CD14-positive monocyte (primary cell): ENCODE results near the gene LRP1B. TPM values are rescaled to one million over a fixed set of nuclear protein-coding genes. Genes with fewer than 3 reads are reported as not detected.

Source experiments
- DNase-seq, 3 donors: peaks; one replicate each; pipeline ENCODE4 v3.0.0-alpha.2; 2011 to 2022
- H2AFZ ChIP-seq: 2 replicates; pipeline ENCODE4 v1.6.0; 2012; ENCODE audit warnings: mild to moderate bottlenecking, low read depth, low read length, inconsistent platforms; ENCODE audit not compliant: insufficient read depth, poor library complexity, severe bottlenecking
- H3K27ac ChIP-seq, 2 donors: 1 replicate in 1 of 2; 2 replicates in 1 of 2; pipeline ENCODE4 v1.5.1; 2012 to 2013; ENCODE audit warnings: low read length in 2 of 2, control low read depth in 1 of 2, inconsistent platforms in 1 of 2, low read depth in 1 of 2, mild to moderate bottlenecking in 1 of 2
- H3K27me3 ChIP-seq, 2 donors: one replicate each; pipeline versions ENCODE4 v1.6.0 to v1.6.1; 2011 to 2013; ENCODE audit warnings: low read length in 2 of 2; ENCODE audit not compliant: control insufficient read depth in 2 of 2, insufficient read depth in 2 of 2
- H3K36me3 ChIP-seq, 2 donors: replicated peaks in 1 of 2; 1 replicate in 1 of 2; 2 replicates in 1 of 2; pipeline versions ENCODE4 v1.5.1 to v1.6.1; 2012 to 2013; ENCODE audit warnings: low read length in 2 of 2, control low read depth in 1 of 2, inconsistent platforms in 1 of 2, mild to moderate bottlenecking in 1 of 2; ENCODE audit not compliant: insufficient read depth in 2 of 2, control insufficient read depth in 1 of 2
- H3K4me1 ChIP-seq, 2 donors: 1 replicate in 1 of 2; 2 replicates in 1 of 2; pipeline versions ENCODE4 v1.5.1 to v1.6.1; 2012 to 2013; ENCODE audit warnings: low read length in 2 of 2, control low read depth in 1 of 2, inconsistent platforms in 1 of 2, mild to moderate bottlenecking in 1 of 2, moderate library complexity in 1 of 2; ENCODE audit not compliant: insufficient read depth in 2 of 2, control insufficient read depth in 1 of 2
- H3K4me2 ChIP-seq: replicated peaks from 2 replicates; pipeline ENCODE3; 2012; ENCODE audit warnings: low read length, moderate library complexity, mild to moderate bottlenecking; ENCODE audit not compliant: poor library complexity, severe bottlenecking; ENCODE audit errors: extremely low read depth
- H3K4me3 ChIP-seq, 3 experiments: fragments of 200-600 bp in 1 of 3; sonication (generic) in 1 of 3; replicated peaks in 1 of 3; 1 replicate in 2 of 3; 2 replicates in 1 of 3; pipeline ENCODE4 v1.5.1; 2011 to 2013; ENCODE audit warnings: low read length in 3 of 3, mild to moderate bottlenecking in 3 of 3, control low read depth in 2 of 3, low read depth in 2 of 3, inconsistent platforms in 1 of 3, moderate library complexity in 1 of 3
- H3K79me2 ChIP-seq: 2 replicates; pipeline ENCODE4 v1.6.0; 2012; ENCODE audit warnings: mild to moderate bottlenecking, control low read depth, inconsistent platforms, low read length, moderate library complexity; ENCODE audit not compliant: insufficient read depth
- H3K9ac ChIP-seq: 2 replicates; pipeline ENCODE4 v1.6.0; 2017; ENCODE audit warnings: low read length, mild to moderate bottlenecking; ENCODE audit not compliant: insufficient read depth, poor library complexity, severe bottlenecking
- H3K9me3 ChIP-seq, 2 donors: replicated peaks in 1 of 2; 1 replicate in 1 of 2; 2 replicates in 1 of 2; pipeline versions ENCODE4 v1.5.1 to v1.6.1; 2012 to 2013; ENCODE audit warnings: low read length in 2 of 2, control low read depth in 1 of 2; ENCODE audit not compliant: control insufficient read depth in 1 of 2, insufficient read depth in 1 of 2
- H4K20me1 ChIP-seq: 2 replicates; pipeline ENCODE4 v1.6.0; 2012; ENCODE audit warnings: mild to moderate bottlenecking, low read length, control low read depth, moderate library complexity; ENCODE audit not compliant: insufficient read depth
- H3K27ac Mint-ChIP-seq, 7 donors: one replicate each; pipeline ENCODE4 v1.8.0; 2020; ENCODE audit warnings: mild to moderate bottlenecking in 7 of 7, mixed read lengths in 7 of 7, moderate library complexity in 6 of 7, inconsistent platforms in 2 of 7
- H3K27me3 Mint-ChIP-seq, 3 donors: one replicate each; pipeline ENCODE4 v1.8.0; 2021 to 2022; ENCODE audit warnings: low read depth in 3 of 3, mild to moderate bottlenecking in 3 of 3, mixed read lengths in 3 of 3, moderate library complexity in 3 of 3, inconsistent platforms in 1 of 3
- H3K36me3 Mint-ChIP-seq, 2 donors: one replicate each; pipeline ENCODE4 v1.8.0; 2020; ENCODE audit warnings: mixed read lengths in 2 of 2, inconsistent platforms in 1 of 2, mild to moderate bottlenecking in 1 of 2
- H3K4me1 Mint-ChIP-seq: one replicate; pipeline ENCODE4 v1.8.0; 2020; ENCODE audit warnings: mild to moderate bottlenecking, mixed read lengths
- H3K4me3 Mint-ChIP-seq, 2 donors: one replicate each; pipeline ENCODE4 v1.8.0; 2020; ENCODE audit warnings: mild to moderate bottlenecking in 2 of 2, mixed read lengths in 2 of 2, moderate library complexity in 1 of 2
- H3K9me3 Mint-ChIP-seq, 7 donors: one replicate each; pipeline ENCODE4 v1.8.0; 2020 to 2022; ENCODE audit warnings: mixed read lengths in 7 of 7, mild to moderate bottlenecking in 6 of 7, moderate library complexity in 6 of 7, inconsistent platforms in 2 of 7
- WGBS: methylation state at CpG from one replicate; pipeline ENCODE4 v1.1.5; 2013; ENCODE audit warnings: missing lambda C conversion rate; ENCODE audit not compliant: insufficient coverage; 5-methylcytosine and 5-hydroxymethylcytosine counted together
- intact Hi-C, 2 donors: fragments of 100-400 bp; cut with micrococcal nuclease; formaldehyde crosslinking; loops; one replicate each; pipeline versions ENCODE4 v1.15.0 to v1.15.1; 2023
- polyA plus RNA-seq, 3 donors: library from polyadenylated mRNA; depleted of rRNA in 1 of 3; unstranded in 2 of 3; stranded (reverse) in 1 of 3; fragments of 300-500 nt in 2 of 3; fragments of >200 nt in 1 of 3; fragmentation: Illumina TruSeq in 2 of 3; gene quantifications; 1 replicate in 2 of 3; 2 replicates in 1 of 3; pipeline ENCODE4 v1.2.3, GENCODE V29; 2012 to 2021
- TF ChIP-seq, protein P1 (sequence below): fragments of 200-600 bp; IDR thresholded peaks from one replicate; pipeline ENCODE4 v1.8.0; 2022; ENCODE audit warnings: antibody characterized with exemption, mild to moderate bottlenecking

The LRP1B gene
- polyA plus RNA-seq, 3 donors: not detected

DNA sequence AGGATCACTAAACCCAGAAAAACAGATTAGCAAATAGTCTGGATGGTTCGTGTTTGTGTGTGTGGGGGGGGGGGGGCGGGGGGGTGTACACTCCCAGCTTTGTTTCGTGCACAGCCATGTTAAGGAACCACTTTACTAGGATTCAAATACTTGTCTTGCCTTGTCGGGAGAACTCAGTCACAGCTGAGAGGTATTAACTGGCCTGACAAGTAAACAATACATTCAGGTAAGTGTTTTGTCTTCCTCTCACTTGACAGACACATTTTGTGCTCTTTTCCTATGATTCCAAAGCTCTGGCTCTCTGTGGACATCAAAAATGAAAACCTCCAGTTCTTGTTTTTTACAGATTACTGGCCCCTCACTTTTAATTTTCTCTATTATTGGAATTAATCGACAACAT lies 173.5 kb downstream of the LRP1B start:
- H3K9ac ChIP-seq: no peak overlapping the region
- intact Hi-C loops: no loop called here
- no peaks in the 10 kb centered on the region for H3K36me3 ChIP-seq
- TF ChIP-seq, protein P1, sequence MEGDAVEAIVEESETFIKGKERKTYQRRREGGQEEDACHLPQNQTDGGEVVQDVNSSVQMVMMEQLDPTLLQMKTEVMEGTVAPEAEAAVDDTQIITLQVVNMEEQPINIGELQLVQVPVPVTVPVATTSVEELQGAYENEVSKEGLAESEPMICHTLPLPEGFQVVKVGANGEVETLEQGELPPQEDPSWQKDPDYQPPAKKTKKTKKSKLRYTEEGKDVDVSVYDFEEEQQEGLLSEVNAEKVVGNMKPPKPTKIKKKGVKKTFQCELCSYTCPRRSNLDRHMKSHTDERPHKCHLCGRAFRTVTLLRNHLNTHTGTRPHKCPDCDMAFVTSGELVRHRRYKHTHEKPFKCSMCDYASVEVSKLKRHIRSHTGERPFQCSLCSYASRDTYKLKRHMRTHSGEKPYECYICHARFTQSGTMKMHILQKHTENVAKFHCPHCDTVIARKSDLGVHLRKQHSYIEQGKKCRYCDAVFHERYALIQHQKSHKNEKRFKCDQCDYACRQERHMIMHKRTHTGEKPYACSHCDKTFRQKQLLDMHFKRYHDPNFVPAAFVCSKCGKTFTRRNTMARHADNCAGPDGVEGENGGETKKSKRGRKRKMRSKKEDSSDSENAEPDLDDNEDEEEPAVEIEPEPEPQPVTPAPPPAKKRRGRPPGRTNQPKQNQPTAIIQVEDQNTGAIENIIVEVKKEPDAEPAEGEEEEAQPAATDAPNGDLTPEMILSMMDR: no peak
- no peaks in the 10 kb centered on the region for H3K9me3 ChIP-seq
- H3K4me1 ChIP-seq: no peaks in the 10 kb centered on the region
- no peaks in the 10 kb centered on the region for H3K27me3 Mint-ChIP-seq
- no peaks in the 10 kb centered on the region for H3K9me3 Mint-ChIP-seq
- no peak for DNase-seq
- no peak overlapping the region for H3K27ac Mint-ChIP-seq
- H3K79me2 ChIP-seq: no peaks in the 10 kb centered on the region
- 20% methylated on average over 1 of the region's 5 CpGs for WGBS
- H3K27ac ChIP-seq: no peak overlapping the region
- H4K20me1 ChIP-seq: no peaks in the 10 kb centered on the region
- H3K4me3 Mint-ChIP-seq: no peak overlapping the region
- H3K4me3 ChIP-seq: no peak overlapping the region
- H3K4me2 ChIP-seq: no peak overlapping the region
- H3K36me3 Mint-ChIP-seq: no peaks in the 10 kb centered on the region
- no peak overlapping the region for H2AFZ ChIP-seq
- H3K4me1 Mint-ChIP-seq: no peaks in the 10 kb centered on the region
- H3K27me3 ChIP-seq: no peaks in the 10 kb centered on the region

DNA sequence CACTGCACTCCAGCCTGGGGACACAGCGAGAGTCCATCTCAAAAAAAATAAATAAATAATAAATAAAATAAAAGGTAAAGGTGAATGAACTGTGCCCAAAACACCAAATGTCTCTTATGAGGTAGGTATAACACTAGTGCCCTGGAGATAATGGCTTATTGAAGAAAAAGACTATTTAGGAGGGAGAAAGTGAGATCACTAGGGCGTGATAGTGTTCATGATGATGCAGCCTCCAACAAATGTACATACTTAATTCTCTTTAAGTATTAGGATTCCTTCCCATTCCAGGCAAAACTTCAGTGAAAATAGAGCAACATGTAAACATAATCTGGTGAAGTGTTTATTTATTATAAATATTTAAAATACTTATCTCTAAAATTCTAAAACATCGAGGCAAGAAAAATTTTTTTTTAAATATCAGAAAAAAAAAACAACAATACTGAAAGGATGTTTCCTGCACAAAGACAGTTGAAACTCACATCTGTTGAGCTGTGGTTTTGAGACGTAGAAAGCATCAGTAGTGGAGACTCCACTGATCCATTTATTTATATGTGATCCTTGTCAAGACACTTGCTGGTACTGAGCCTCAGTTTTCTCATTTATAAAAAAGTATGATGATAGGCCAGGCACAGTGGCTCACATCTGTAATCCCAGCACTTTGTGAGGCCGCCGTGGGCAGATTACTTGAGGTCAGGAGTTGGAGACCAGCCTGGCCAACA lies 183.3 kb downstream of the LRP1B start:
- Mint-ChIP-seq H3K4me1 (no peaks in the 10 kb centered on the region), H3K36me3 (no peaks in the 10 kb centered on the region), H3K9me3 (no peaks in the 10 kb centered on the region), H3K4me3 (no peak overlapping the region), H3K27me3 (no peaks in the 10 kb centered on the region), H3K27ac (no peak overlapping the region)
- H3K27me3 ChIP-seq: no peaks in the 10 kb centered on the region
- no peaks in the 10 kb centered on the region for H4K20me1 ChIP-seq
- TF ChIP-seq, protein P1: no peak
- WGBS: no CpG with 5 or more reads among the region's 6 CpGs
- no peak overlapping the region for H3K4me2 ChIP-seq
- H3K9me3 ChIP-seq: no peaks in the 10 kb centered on the region
- H3K9ac ChIP-seq: no peak overlapping the region
- no peak overlapping the region for H3K27ac ChIP-seq
- H3K36me3 ChIP-seq: no peaks in the 10 kb centered on the region
- no peak overlapping the region for H3K4me3 ChIP-seq
- H2AFZ ChIP-seq: no peak overlapping the region
- H3K4me1 ChIP-seq: no peaks in the 10 kb centered on the region
- H3K79me2 ChIP-seq: no peaks in the 10 kb centered on the region
- no peak for DNase-seq
- intact Hi-C loops: no loop called here
